Stimulated activated CD8-positive, alpha-beta memory T cell treated with anti-CD3 and anti-CD28 coated beads, Interleukin-15, amount 100 ng/mL, for 4 hours (primary cell): ENCODE data around the gene MYO5C.
"Not testable (repeated sequence)": the region's sequence is repeated elsewhere in the genome, so short reads cannot be mapped to it uniquely, and the experiment has no call there.

Experiments
- DNase-seq, 2 donors: peaks; one replicate each; pipeline ENCODE4 v3.0.0-alpha.2; 2020; ENCODE audit warnings: low read depth in 2 of 2

The MYO5C gene

GRCh38 chr15:52243697-52244555 lies 51.7 kb downstream of the MYO5C start:
- no peak for DNase-seq

GRCh38 chr15:52243286-52243685 lies 52.3 kb downstream of the MYO5C start:
- no peak for DNase-seq

- no peak for DNase-seq
Observed at GRCh38 chr15:52241489-52241888, 54.1 kb downstream of the MYO5C start.

GRCh38 chr15:52240166-52240565 lies 55.4 kb downstream of the MYO5C start:
- no peak for DNase-seq

- not testable (repeated sequence) for DNase-seq
Observed at GRCh38 chr15:52238989-52239525, 56.5 kb downstream of the MYO5C start.

GRCh38 chr15:52238149-52238548 lies 57.5 kb downstream of the MYO5C start:
- DNase-seq, result no peak

GRCh38 chr15:52236013-52236412 lies 59.6 kb downstream of the MYO5C start:
- no peak for DNase-seq

GRCh38 chr15:52234596-52235541 lies 60.7 kb downstream of the MYO5C start:
- DNase-seq, result no peak

GRCh38 chr15:52233405-52233804 lies 62.2 kb downstream of the MYO5C start:
- no peak for DNase-seq

GRCh38 chr15:52232327-52232726 lies 63.3 kb downstream of the MYO5C start:
- DNase-seq, result no peak

GRCh38 chr15:52230073-52230472 lies 65.5 kb downstream of the MYO5C start:
- no peak for DNase-seq

- DNase-seq, result no peak
Observed at GRCh38 chr15:52228921-52229320, 66.7 kb downstream of the MYO5C start.

- DNase-seq, result peak; percentile 25 to 59
Observed at GRCh38 chr15:52227456-52227855, 68.1 kb downstream of the MYO5C start.

GRCh38 chr15:52225230-52225629 lies 70.4 kb downstream of the MYO5C start:
- no peak for DNase-seq

GRCh38 chr15:52224211-52224610 lies 71.4 kb downstream of the MYO5C start:
- no peak for DNase-seq

- no peak for DNase-seq
Observed at GRCh38 chr15:52221730-52222129, 73.9 kb downstream of the MYO5C start.

- no peak for DNase-seq
Observed at GRCh38 chr15:52220937-52221660, 74.5 kb downstream of the MYO5C start.

- no peak for DNase-seq
Observed at GRCh38 chr15:52220251-52220650, 75.4 kb downstream of the MYO5C start.

GRCh38 chr15:52218816-52219215 lies 76.8 kb downstream of the MYO5C start:
- DNase-seq, result no peak

GRCh38 chr15:52218371-52218770 lies 77.2 kb downstream of the MYO5C start:
- no peak for DNase-seq

GRCh38 chr15:52217186-52217585 lies 78.4 kb downstream of the MYO5C start:
- no peak for DNase-seq

GRCh38 chr15:52214553-52214952 lies 81.1 kb downstream of the MYO5C start:
- no peak for DNase-seq
